NCI-H2196 (cell line): ENCODE measurements around the gene RNGTT.

Experiments
- DNase-seq: peaks from one replicate; lab custom pipeline; 2025; ENCODE audit not compliant: unreplicated experiment; lab: John Stamatoyannopoulos, UW

RNGTT gene

DNA sequence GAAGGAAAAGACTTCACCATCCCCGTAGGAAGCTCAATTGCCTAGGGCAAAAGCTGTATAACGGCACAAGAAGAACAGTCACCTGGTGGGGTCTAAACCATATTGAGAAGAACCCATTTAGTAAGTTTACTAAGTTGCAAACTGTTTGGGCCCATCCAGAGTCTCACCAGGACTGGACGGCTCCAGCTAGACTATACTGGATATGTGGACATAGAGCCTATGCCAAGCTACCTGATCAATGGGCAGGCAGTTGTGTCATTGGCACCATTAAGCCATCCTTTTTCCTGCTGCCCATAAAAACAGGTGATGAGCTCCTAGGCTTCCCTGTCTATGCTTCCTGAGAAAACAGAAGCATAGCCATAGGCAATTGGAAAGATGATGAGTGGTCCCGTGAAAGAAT is 293.9 kb downstream of the RNGTT start:
- DNase-seq = no peak

DNA sequence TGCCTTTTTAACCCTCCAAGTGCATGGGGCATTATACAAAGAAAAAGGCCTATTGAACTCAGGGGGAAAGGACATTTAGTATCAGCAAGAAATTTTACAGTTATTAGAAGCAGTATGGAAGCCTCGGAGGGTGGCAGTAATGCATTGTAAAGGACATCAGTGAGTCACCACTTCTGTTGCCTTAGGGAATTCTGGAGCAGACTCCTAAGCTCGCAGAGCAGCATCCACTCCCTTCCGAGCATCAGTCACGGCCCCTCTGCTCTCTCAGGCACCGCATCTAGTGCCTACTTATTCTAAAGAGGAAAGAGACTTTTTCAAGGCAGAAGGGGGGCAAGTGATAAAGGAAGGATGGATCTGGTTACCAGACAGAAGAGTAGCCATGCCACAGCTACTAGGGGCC is 296.5 kb downstream of the RNGTT start:
- no peak for DNase-seq

DNA sequence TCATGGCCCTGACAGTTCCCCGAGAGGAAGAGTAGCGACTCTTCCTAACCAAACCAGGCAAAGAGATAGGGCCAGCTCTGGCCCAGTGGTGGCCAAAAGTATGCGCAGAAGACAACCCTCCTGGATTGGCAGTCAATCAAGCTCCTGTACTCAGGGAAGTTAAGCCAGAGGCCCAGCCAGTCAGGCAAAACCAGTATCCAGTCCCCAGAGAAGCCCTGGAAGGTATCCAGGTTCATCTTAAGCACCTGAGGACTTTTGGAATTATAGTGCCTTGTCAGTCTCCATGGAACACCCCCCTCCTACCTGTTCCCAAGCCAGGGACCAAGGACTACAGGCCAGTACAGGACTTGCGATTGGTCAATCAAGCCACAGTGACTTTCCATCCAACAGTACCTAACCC is 298.3 kb downstream of the RNGTT start:
- DNase-seq = no peak

DNA sequence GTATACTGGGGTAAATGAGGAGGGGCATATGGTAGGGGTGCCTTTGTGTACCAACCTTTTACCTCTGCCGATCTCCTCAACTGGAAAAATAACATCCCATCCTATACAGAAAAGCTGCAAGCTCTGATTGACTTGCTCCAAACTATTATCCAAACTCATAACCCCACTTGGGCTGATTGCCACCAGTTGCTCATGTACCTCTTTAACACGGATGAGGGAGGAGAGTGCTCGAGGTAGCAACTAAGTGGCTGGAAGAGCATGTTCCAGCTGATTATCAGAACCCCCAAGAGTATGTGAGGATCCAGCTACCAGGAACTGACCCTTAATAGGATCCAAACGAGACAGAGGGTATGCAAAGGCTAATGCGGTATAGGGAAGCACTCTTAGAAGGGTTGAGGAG is 299.6 kb downstream of the RNGTT start:
- no peak for DNase-seq

GRCh38 chr6:88662653-88663174 is 300.7 kb downstream of the RNGTT start:
- DNase-seq = no peak

GRCh38 chr6:88662163-88662580 is 301.2 kb downstream of the RNGTT start:
- DNase-seq = no peak

DNA sequence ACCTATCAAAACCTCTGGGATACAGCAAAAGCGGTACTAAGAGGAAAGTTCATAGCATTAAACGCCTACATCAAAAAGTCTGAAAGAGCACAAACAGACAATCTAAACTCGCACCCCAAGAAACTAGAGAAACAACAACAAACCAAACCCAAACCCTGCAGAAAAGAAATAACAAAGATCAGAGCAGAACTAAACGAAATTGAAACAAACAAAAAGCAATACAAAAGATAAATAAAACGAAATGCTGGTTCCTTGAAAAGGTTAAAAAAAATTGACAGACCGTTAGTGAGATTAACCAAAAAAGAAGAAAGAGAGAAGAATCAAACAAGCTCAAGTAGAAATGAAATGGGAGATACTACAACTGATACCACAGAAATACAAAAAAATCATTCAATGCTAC is 302.3 kb downstream of the RNGTT start:
- no peak for DNase-seq

- DNase-seq = no peak
Observed at GRCh38 chr6:88655586-88655985, 307.8 kb downstream of the RNGTT start.

DNA sequence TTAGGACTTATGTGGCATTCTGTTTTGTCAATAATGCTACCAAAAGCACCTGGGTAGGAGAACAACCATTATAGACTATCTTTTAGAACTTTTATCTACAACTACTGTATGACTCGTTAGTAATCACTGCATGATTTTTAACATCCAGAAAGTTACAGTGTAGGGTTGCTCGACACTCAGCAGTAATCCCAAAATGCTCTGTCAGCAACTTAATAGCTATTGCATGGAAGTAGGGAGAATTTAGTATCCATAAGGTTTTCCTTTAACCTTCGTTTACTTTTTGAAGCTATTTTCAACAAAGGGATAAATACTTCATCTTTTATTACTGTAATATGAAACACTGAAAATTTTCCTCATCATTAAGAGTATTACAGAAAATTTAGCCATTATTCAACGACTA is 309.5 kb downstream of the RNGTT start:
- DNase-seq = no peak

GRCh38 chr6:88651400-88651799 is 312.0 kb downstream of the RNGTT start:
- no peak for DNase-seq

DNA sequence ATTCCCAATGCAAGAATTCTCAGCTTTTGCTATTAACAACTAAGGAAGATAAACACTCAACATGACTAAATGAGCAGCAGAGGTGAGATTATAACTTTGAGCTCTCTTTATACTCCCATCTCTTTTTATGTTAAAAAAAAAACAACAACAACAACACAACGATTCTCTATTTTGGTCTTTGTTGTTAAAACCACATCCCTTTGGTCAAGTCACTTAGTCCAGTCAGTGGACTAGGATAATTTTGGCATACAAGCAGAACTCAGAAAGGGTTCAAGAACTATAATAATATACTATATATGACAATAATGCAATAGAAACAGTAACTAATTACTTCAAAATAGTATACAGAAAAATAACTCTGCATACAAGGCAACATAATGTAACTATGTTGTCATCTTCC is 312.4 kb downstream of the RNGTT start:
- no peak for DNase-seq

GRCh38 chr6:88650029-88650619 is 313.3 kb downstream of the RNGTT start:
- DNase-seq = no peak

DNA sequence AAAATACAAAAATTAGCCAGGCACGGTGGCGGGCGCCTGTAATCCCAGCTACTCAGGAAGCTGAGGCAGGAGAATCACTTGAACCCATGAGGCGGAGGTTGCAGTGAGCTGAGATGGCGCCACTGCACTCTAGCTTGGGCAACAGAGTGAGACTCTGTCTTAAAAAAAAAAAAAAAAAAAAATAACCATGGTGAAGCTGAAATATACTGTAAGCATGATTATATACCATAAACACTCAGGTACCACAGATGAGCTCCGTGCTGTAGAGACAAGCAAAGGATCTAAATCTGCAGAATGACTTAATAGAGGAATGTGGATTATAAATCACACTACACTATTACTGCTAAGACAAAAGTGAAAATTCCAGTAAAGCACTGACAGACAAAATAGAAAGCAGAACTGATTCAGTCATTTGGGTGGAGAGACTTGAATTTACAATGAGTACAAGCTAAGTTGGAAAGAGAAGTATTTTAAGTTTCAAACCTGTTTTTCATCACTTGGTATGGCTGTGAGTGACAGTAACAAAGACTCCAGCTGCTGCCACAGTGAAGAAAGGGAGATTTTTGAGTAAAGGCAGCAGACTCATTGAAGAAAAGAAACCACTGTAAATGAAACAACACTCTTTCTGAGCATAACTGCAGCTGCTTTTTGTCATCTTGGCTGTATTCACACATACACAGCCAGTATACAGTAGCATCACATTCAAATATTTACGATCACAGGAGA is 322.1 kb downstream of the RNGTT start:
- no peak for DNase-seq

GRCh38 chr6:88637761-88638545 is 325.5 kb downstream of the RNGTT start:
- no peak for DNase-seq

GRCh38 chr6:88636871-88637270 is 326.5 kb downstream of the RNGTT start:
- DNase-seq = no peak

GRCh38 chr6:88633782-88634181 is 329.6 kb downstream of the RNGTT start:
- no peak for DNase-seq

- no peak for DNase-seq
Observed at GRCh38 chr6:88631830-88632229, 331.6 kb downstream of the RNGTT start.

- DNase-seq = no peak
Observed at GRCh38 chr6:88629838-88630494, 333.5 kb downstream of the RNGTT start.

- DNase-seq = no peak
Observed at GRCh38 chr6:88626460-88626859, 337.0 kb downstream of the RNGTT start.

- DNase-seq = no peak
Observed at GRCh38 chr6:88623531-88623930, 339.9 kb downstream of the RNGTT start.

- no peak for DNase-seq
Observed at GRCh38 chr6:88619951-88620350, 343.5 kb downstream of the RNGTT start.
